Measurements from ENCODE around the gene IMP3. TPM values are rescaled to one million over a fixed set of nuclear protein-coding genes. Genes with fewer than 3 reads are reported as not detected.
A peak's percentile ranks its signal among the peaks of the same experiment; 100 is the strongest.

The IMP3 gene
- total RNA-seq, 1 donor from 2014 or later = 68.4 TPM

GRCh38 chr15:75653347-75653913, 13.4 kb upstream of the IMP3 start:
- no peak overlapping the region for H3K27ac Mint-ChIP-seq
- DNase-seq (ENCODE audit: extremely low spot score, unreplicated experiment) = no peak
- H3K4me1 Mint-ChIP-seq (ENCODE audit: unreplicated experiment) = peaks cover 70% of the 10 kb centered on the region
- peaks cover 28% of the 10 kb centered on the region for H3K36me3 Mint-ChIP-seq
- H3K27me3 Mint-ChIP-seq = no peaks in the 10 kb centered on the region
- no peak for TF ChIP-seq CTCF (conservative IDR thresholded peaks at IDR 0.05)
- H3K4me3 Mint-ChIP-seq = no peak overlapping the region
- no peaks in the 10 kb centered on the region for H3K9me3 Mint-ChIP-seq

DNA sequence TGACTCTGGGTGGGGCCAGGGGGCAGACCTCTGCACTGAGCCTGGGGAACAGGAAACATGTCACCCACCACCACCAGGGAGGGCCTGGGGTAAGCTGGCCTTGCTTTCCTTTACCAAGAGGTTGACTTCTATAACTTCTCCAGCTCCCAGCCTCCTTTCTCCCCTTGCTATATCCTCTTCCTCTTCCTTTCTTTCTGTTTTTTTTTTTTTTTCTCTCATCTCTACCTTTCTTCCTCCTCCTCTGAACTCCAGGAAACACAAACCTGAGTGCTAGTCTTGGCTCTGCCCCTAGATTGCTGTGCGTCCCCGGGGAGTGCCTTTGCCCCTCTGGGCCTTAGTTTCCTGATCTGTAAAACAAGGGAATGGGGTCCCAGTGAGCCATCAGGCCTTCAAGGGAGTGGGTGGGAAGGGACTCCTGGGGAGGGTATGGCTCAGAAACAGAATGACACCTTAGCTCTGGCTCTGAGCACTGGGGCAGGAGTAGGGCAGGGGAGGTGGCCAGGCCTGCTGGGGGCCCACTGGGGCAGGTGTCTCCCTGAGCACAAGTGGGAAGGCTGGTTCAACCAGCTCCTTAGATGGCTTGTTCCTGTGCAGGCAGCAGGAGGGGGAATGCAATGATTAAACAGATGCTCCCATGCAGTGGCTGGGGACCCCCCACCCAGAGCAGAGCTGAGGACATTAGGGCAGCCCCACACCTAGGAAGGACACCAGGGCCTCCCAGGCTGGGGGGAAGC, 12.0 kb upstream of the IMP3 start:
- H3K27ac Mint-ChIP-seq = peak overlapping the region; percentile 91
- H3K9me3 Mint-ChIP-seq = no peaks in the 10 kb centered on the region
- H3K36me3 Mint-ChIP-seq = peaks cover 28% of the 10 kb centered on the region
- H3K4me1 Mint-ChIP-seq (ENCODE audit: unreplicated experiment) = peaks cover 70% of the 10 kb centered on the region
- no peak for TF ChIP-seq CTCF (conservative IDR thresholded peaks at IDR 0.05)
- DNase-seq (ENCODE audit: extremely low spot score, unreplicated experiment) = no peak
- H3K27me3 Mint-ChIP-seq = no peaks in the 10 kb centered on the region
- H3K4me3 Mint-ChIP-seq = peak overlapping the region; percentile 95

- TF ChIP-seq CTCF (conservative IDR thresholded peaks at IDR 0.05) = no peak
- Mint-ChIP-seq H3K9me3 (no peaks in the 10 kb centered on the region), H3K36me3 (peaks cover 24% of the 10 kb centered on the region), H3K4me3 (peak overlapping the region; percentile 95), H3K27ac (peak overlapping the region; percentile 91), H3K27me3 (no peaks in the 10 kb centered on the region), H3K4me1 (ENCODE audit: unreplicated experiment) (peaks cover 68% of the 10 kb centered on the region)
- DNase-seq (ENCODE audit: extremely low spot score, unreplicated experiment) = no peak
Observed at GRCh38 chr15:75650908-75651809, 11.1 kb upstream of the IMP3 start.

GRCh38 chr15:75649848-75650247, 9.8 kb upstream of the IMP3 start:
- DNase-seq (ENCODE audit: extremely low spot score, unreplicated experiment) = no peak
- Mint-ChIP-seq H3K9me3 (no peaks in the 10 kb centered on the region), H3K36me3 (peaks cover 21% of the 10 kb centered on the region), H3K4me3 (peak overlapping the region; percentile 95), H3K4me1 (ENCODE audit: unreplicated experiment) (peaks cover 58% of the 10 kb centered on the region), H3K27ac (peak overlapping the region; percentile 91), H3K27me3 (no peaks in the 10 kb centered on the region)
- TF ChIP-seq CTCF (conservative IDR thresholded peaks at IDR 0.05) = no peak

GRCh38 chr15:75649045-75649761, 9.2 kb upstream of the IMP3 start:
- Mint-ChIP-seq H3K9me3 (no peaks in the 10 kb centered on the region), H3K4me3 (peak overlapping the region; percentile 95), H3K4me1 (ENCODE audit: unreplicated experiment) (peaks cover 55% of the 10 kb centered on the region), H3K27me3 (no peaks in the 10 kb centered on the region), H3K27ac (peak overlapping the region; percentile 91), H3K36me3 (peaks cover 21% of the 10 kb centered on the region)
- no peak for TF ChIP-seq CTCF (conservative IDR thresholded peaks at IDR 0.05)
- DNase-seq (ENCODE audit: extremely low spot score, unreplicated experiment) = no peak

Data from type B pancreatic cell (in vitro differentiated cells).